Measurements from ENCODE around the gene ALOX12. TPM values are rescaled to one million over a fixed set of nuclear protein-coding genes. Genes with fewer than 3 reads are reported as not detected.
A peak's percentile ranks its signal among the peaks of the same experiment; 100 is the strongest.

Gene ALOX12
- total RNA-seq, 1 donor from 2014 or later = not detected

DNA sequence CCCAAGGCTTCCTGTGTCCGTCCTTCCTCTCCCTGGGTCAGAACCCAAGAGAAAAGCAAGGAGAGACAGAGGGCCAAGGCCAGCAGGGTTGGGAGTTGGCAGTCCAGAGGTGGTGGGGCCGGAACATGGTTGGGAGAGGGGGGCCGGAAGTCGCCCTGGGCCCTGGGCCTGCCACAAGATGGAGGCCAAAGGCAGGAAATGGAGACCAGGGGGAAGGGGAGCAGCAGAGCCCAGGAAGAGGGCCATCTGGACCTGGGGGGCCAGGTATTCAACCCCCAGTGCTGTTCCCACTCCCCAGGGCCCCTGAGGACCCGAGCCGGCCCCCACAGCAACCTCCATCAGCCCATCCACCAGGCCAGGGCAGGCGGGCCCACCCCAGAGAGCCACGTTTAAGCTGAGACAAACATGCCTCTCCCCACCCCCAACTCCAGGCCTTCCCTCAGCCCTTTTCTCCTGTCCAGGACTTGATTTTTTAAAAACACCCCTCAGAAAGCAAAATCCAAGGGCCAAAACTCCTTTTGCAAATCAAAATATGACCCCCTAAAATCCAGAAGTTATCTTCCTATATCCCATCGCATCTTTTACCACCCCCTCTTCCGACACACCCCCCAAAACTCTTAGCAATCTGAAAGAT, 22.6 kb downstream of the ALOX12 start:
- intact Hi-C loops (cut with DNase I) = loop anchor here (10.0 kb wide), 1 partner anchor 826 kb away; no protein-coding TSS in a partner anchor
- DNase-seq (peak; percentile 79), ATAC-seq (ENCODE audit: poor library complexity) (no peak)

GRCh38 chr17:7019367-7019766, 23.5 kb downstream of the ALOX12 start:
- ATAC-seq (ENCODE audit: poor library complexity) = no peak
- no peak for DNase-seq
- intact Hi-C loops (cut with DNase I) = loop anchor here (10.0 kb wide), 1 partner anchor 825 kb away; no protein-coding TSS in a partner anchor

DNA sequence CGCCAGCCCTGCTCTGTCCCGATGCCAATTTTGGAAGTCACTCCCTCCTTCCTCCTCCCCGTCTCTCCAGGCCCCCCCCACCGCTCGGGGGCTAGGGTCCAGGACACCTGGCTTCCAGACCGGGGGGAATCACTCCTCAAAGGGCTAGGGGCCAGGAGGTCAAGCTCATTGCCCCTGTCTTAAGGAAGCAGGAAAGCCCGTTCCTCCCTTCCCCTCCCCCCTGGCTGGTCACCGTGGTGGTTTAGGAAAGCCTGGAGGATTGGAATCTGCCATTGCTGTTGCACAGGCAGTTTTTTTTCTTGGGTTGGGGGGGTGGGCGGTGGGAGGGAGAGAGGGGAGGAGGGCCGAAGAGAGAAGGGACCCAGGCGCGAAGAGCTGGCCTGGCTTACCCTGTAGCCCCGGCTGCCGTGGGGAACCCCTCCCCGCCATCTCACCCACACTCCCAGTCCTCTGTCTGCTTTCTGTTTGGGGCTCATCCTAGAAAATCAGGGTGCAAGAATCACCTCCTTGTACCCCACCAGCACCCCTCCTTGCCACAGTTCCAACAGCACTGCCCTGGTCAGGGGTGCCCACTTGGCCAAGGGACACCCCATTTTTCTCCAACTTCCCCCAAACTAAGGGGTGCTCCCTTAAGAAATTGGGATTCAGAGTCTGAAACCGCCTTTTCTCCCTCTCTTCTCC, 24.1 kb downstream of the ALOX12 start:
- ATAC-seq (ENCODE audit: poor library complexity) = no peak
- intact Hi-C loops (cut with DNase I) = loop anchor here (5.0 to 10.0 kb wide), 2 partner anchors 108 to 825 kb away; no protein-coding TSS in a partner anchor
- DNase-seq = peak; percentile 70

- DNase-seq (no peak), ATAC-seq (ENCODE audit: poor library complexity) (no peak)
- intact Hi-C loops (cut with DNase I) = loop anchor here (5.0 kb wide), 1 partner anchor 109 kb away; no protein-coding TSS in a partner anchor
These were observed 25.2 kb downstream of the ALOX12 start for GRCh38 chr17:7020894-7021664.

DNA sequence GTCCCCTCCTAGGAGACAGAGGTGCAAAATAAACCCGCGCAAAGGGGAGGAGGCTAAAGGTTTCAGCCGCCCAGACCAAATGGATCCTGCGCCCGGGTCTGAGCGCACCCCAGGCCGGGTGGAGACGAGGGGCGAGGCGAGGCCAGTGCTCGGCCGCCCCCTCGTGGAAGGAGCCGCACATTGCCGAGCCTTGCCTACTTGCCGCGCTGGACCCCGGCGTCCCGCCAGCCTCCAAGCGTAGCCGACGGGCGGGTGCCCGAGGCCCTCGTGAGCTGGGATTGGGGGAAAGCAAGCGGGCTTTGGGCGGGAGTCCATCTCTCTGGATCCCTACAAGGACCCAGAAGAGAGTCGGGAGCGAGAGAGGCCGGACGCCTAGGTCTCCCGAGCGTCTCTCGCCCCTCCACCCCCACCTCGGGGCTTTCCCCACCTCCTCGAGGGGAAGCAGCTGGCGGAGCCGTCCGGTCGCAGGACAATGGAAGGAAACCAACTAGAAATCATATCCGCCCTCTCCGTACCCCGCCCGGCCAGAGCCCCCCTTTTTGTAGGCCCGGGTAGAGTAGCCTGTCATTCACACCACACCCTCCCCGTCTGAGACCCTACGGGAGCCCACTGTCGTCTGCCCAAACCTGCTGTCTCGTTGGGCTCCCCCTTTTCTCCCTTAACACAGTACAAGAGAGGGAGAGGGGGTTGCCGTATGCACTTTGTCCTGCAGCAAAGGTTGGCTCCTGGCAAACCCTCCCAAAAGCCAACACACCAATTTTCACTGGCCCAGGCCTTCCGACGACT, 26.3 kb downstream of the ALOX12 start:
- ATAC-seq (ENCODE audit: poor library complexity) = peak; percentile 74
- peak; percentile 91 for DNase-seq
- intact Hi-C loops (cut with DNase I) = loop anchor here (5.0 kb wide), 1 partner anchor 110 kb away; no protein-coding TSS in a partner anchor

DNA sequence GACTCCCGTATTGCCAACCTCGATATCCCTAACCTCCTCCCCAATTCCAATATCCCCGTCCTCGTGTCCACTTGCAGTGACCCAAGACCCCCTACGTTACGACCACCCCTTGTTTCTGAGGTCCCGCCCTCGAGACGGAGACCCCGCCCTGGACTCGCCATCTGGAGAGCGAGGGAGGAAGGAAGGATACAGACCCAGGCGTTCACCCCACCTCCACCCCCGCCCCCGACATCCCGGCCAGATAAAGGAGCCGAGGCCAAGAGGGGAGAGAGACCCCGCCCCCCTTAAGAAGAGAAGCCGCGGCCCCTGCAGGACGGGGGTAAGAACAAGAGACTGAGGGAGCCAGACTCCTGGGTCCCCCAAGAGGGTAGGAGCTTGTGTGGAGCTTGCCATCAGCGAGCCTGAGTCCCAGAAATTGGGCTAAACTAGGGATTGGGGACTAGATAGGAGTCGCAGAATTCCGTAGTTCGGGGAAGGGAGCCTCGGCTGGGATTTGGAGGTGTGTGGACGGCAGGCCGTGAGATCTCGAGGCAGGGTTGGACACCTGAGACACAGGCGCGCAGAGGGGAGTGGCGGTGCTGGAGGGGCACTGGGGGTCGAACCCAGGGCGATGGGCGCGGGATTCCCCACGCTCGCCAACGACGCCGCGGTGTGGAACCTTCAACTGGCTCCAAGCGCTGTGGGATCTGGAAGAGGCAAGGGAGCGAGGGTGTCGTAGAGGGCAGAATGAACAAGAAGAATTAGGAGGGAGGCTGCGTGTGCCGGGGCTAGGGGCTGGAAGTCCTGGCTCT, 27.1 kb downstream of the ALOX12 start, which contains the start of gene BCL6B:
Gene BCL6B (plus strand): TSS at position 270 of the 791 bp plus-strand sequence. CDS start 622 bp downstream, outside the sequence.
- DNase-seq (peak; percentile 58), ATAC-seq (ENCODE audit: poor library complexity) (peak; percentile 1)
- intact Hi-C loops (cut with DNase I) = loop anchor here (5.0 kb wide), 1 partner anchor 111 kb away; no protein-coding TSS in a partner anchor

DNA sequence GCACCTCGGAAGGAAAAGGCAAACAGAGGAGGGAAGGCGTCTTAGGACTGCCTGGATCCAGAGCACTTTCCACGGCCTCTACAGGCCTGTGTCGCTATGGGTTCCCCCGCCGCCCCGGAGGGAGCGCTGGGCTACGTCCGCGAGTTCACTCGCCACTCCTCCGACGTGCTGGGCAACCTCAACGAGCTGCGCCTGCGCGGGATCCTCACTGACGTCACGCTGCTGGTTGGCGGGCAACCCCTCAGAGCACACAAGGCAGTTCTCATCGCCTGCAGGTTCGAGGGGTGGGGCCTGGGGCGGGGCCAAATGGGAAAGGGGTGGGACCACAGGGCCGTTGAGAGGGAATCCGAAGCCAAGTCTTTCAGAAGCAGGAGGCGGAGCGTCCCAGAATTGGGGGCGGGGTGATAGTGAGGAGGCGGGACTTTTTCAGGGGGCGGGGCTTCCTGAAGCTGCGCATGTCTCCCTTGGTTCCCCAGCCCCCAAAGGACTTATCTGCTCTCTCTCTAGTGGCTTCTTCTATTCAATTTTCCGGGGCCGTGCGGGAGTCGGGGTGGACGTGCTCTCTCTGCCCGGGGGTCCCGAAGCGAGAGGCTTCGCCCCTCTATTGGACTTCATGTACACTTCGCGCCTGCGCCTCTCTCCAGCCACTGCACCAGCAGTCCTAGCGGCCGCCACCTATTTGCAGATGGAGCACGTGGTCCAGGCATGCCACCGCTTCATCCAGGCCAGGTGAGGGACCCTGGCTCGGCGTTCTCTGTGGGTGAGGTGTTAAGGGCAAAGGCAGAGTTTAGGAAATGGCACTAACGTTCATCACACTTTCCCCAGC, 27.9 kb downstream of the ALOX12 start:
- intact Hi-C loops (cut with DNase I) = loop anchor here (5.0 kb wide), 1 partner anchor 111 kb away; no protein-coding TSS in a partner anchor
- peak; percentile 48 for ATAC-seq (ENCODE audit: poor library complexity)

DNA sequence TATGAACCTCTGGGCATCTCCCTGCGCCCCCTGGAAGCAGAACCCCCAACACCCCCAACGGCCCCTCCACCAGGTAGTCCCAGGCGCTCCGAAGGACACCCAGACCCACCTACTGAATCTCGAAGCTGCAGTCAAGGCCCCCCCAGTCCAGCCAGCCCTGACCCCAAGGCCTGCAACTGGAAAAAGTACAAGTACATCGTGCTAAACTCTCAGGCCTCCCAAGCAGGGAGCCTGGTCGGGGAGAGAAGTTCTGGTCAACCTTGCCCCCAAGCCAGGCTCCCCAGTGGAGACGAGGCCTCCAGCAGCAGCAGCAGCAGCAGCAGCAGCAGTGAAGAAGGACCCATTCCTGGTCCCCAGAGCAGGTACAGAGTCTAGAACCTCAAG, 28.5 kb downstream of the ALOX12 start:
- DNase-seq = no peak
- ATAC-seq (ENCODE audit: poor library complexity) = no peak
- intact Hi-C loops (cut with DNase I) = loop anchor here (5.0 kb wide), 1 partner anchor 112 kb away; no protein-coding TSS in a partner anchor

More for the DNA sequence above, 27.9 kb downstream of the ALOX12 start:
- peak; percentile 96 for DNase-seq

- ATAC-seq (ENCODE audit: poor library complexity) (no peak), DNase-seq (no peak)
- intact Hi-C loops (cut with DNase I) = no loop called here
These were observed 29.4 kb downstream of the ALOX12 start for GRCh38 chr17:7025245-7025644.

- ATAC-seq (ENCODE audit: poor library complexity) (no peak), DNase-seq (no peak)
- intact Hi-C loops (cut with DNase I) = no loop called here
These were observed 30.7 kb downstream of the ALOX12 start for GRCh38 chr17:7026471-7027115.

DNA sequence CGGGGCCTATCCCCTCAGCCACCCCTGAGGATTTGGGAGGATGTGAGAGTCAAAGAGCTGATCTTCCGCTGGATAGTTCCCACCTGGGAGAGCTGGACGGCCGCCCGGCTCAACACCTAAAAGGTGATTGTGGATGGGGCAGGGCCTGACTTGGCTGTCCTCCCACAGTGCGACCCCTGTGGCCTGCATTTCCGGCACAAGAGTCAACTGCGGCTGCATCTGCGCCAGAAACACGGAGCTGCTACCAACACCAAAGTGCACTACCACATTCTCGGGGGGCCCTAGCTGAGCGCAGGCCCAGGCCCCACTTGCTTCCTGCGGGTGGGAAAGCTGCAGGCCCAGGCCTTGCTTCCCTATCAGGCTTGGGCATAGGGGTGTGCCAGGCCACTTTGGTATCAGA, 31.5 kb downstream of the ALOX12 start:
- ATAC-seq (ENCODE audit: poor library complexity) (no peak), DNase-seq (no peak)
- intact Hi-C loops (cut with DNase I) = no loop called here

GRCh38 chr17:7029096-7029495, 33.2 kb downstream of the ALOX12 start:
- DNase-seq (no peak), ATAC-seq (ENCODE audit: poor library complexity) (no peak)
- intact Hi-C loops (cut with DNase I) = no loop called here

- ATAC-seq (ENCODE audit: poor library complexity) (peak; percentile 35), DNase-seq (peak; percentile 53)
These were observed 33.8 kb downstream of the ALOX12 start for GRCh38 chr17:7029659-7030058.

GRCh38 chr17:7034955-7035590, 39.2 kb downstream of the ALOX12 start:
- no peak for DNase-seq
- peak; percentile 30 for ATAC-seq (ENCODE audit: poor library complexity)
- intact Hi-C loops (cut with DNase I) = no loop called here

More at GRCh38 chr17:7029659-7030058, 33.8 kb downstream of the ALOX12 start:
- intact Hi-C loops (cut with DNase I) = no loop called here

- DNase-seq (peak; percentile 96), ATAC-seq (ENCODE audit: poor library complexity) (peak; percentile 97)
- intact Hi-C loops (cut with DNase I) = no loop called here
These were observed 39.9 kb downstream of the ALOX12 start, which contains the start of gene SLC16A13 for GRCh38 chr17:7035591-7036368. Gene SLC16A13 (plus strand): TSS chr17:7036015. CDS start chr17:7036383, 368 bp downstream.
